Suppressor macrophage treated with lipopolysaccharide for 1 hour (primary cell): ENCODE data around the gene SEMA6B.
"Not testable (repeated sequence)": the region's sequence is repeated elsewhere in the genome, so short reads cannot be mapped to it uniquely, and the experiment has no call there.

ENCODE experiments used
- DNase-seq, 3 donors: peaks; one replicate each; pipeline ENCODE4 v3.0.0-alpha.2; 2020 to 2022

Gene SEMA6B

GRCh38 chr19:4547303-4548237 lies 11.9 kb downstream of the SEMA6B start:
- peak in 1 of 3 donors; percentile 47 for DNase-seq

GRCh38 chr19:4543842-4544647 lies 15.4 kb downstream of the SEMA6B start:
- no peak for DNase-seq

- DNase-seq = peak; percentile 79 to 88 (median 79)
Measured at GRCh38 chr19:4542896-4543841, 16.3 kb downstream of the SEMA6B start.

GRCh38 chr19:4541806-4542145 lies 17.7 kb downstream of the SEMA6B start:
- not testable (repeated sequence) for DNase-seq

- DNase-seq = peak; percentile 78 to 89 (median 86)
Measured at GRCh38 chr19:4541114-4541805, 18.2 kb downstream of the SEMA6B start.

- DNase-seq = peak; percentile 81 to 92 (median 90)
Measured at GRCh38 chr19:4539693-4540581, 19.5 kb downstream of the SEMA6B start, which contains the start of gene LRG1. Gene LRG1 (minus strand): TSS chr19:4540036. CDS start chr19:4540013, 23 bp downstream.

- DNase-seq = no peak
Measured at GRCh38 chr19:4539169-4539692, 20.3 kb downstream of the SEMA6B start.

GRCh38 chr19:4538601-4538954 lies 20.9 kb downstream of the SEMA6B start:
- DNase-seq = no peak

- DNase-seq = no peak
Measured at GRCh38 chr19:4537953-4538600, 21.4 kb downstream of the SEMA6B start.

GRCh38 chr19:4536798-4537197 lies 22.7 kb downstream of the SEMA6B start:
- DNase-seq = no peak

- DNase-seq = peak; percentile 64 to 82 (median 66)
Measured at GRCh38 chr19:4534836-4535658, 24.4 kb downstream of the SEMA6B start, which contains the start of gene PLIN5. Gene PLIN5 (minus strand): TSS chr19:4535224. CDS start chr19:4534074, 1,150 bp downstream.

GRCh38 chr19:4533835-4534424 lies 25.6 kb downstream of the SEMA6B start:
- DNase-seq = no peak

GRCh38 chr19:4533334-4533733 lies 26.1 kb downstream of the SEMA6B start:
- DNase-seq = no peak

- DNase-seq = no peak
Measured at GRCh38 chr19:4531562-4532165, 27.8 kb downstream of the SEMA6B start.

- no peak for DNase-seq
Measured at GRCh38 chr19:4529924-4530522, 29.5 kb downstream of the SEMA6B start.

- DNase-seq = no peak
Measured at GRCh38 chr19:4528843-4529242, 30.6 kb downstream of the SEMA6B start.

GRCh38 chr19:4527377-4527776 lies 32.1 kb downstream of the SEMA6B start:
- not testable (repeated sequence) for DNase-seq

GRCh38 chr19:4525563-4526002 lies 33.9 kb downstream of the SEMA6B start:
- no peak for DNase-seq
